GM21360 (cell line): ENCODE measurements around the gene LCN9.
"Not testable (repeated sequence)": the region's sequence is repeated elsewhere in the genome, so short reads cannot be mapped to it uniquely, and the experiment has no call there.

Source experiments
- ATAC-seq: cut with Tn5 transposase; IDR thresholded peaks from one replicate; pipeline ENCODE4 v1.9.1; 2021; ENCODE audit warnings: mild to moderate bottlenecking, moderate library complexity; ENCODE audit not compliant: unreplicated experiment

LCN9 gene, protein sequence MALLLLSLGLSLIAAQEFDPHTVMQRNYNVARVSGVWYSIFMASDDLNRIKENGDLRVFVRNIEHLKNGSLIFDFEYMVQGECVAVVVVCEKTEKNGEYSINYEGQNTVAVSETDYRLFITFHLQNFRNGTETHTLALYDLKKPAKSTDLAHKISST

DNA sequence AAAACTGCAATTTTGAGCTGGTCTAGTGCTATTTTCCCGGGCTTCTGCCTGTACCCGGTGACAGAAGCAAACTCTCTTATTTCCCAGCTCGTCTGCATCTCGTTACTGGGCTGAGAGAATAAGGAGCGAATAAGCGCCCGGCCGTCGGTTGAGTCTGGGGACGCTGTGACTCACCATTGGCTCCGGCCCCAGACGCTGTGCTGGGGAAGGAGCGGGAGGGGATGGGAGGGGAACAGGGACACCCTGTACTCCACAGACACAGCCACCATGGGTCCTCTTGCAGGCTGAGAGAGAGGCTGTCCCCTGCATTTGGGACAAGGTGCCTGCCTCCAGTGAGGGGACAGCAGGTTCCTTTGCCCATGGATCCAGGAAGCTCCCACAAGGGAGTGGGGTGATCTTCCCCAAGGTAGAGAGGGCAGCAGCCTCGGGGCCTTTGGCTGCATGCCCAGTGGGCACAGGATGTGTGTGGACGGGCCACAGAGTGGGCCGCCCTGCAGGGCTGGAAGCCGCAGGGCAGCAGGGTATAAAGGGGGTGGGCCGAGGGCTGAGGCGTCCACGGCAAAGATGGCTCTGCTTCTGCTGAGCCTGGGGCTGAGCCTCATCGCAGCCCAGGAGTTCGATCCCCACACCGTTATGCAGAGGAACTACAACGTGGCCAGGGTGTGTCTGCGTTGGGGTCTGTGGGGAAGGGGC is at the start of gene LCN9:
TSS of gene LCN9 (plus strand) at position 552 of the 693 bp plus-strand sequence. CDS start at position 565, 13 bp downstream.
- ATAC-seq = no peak

DNA sequence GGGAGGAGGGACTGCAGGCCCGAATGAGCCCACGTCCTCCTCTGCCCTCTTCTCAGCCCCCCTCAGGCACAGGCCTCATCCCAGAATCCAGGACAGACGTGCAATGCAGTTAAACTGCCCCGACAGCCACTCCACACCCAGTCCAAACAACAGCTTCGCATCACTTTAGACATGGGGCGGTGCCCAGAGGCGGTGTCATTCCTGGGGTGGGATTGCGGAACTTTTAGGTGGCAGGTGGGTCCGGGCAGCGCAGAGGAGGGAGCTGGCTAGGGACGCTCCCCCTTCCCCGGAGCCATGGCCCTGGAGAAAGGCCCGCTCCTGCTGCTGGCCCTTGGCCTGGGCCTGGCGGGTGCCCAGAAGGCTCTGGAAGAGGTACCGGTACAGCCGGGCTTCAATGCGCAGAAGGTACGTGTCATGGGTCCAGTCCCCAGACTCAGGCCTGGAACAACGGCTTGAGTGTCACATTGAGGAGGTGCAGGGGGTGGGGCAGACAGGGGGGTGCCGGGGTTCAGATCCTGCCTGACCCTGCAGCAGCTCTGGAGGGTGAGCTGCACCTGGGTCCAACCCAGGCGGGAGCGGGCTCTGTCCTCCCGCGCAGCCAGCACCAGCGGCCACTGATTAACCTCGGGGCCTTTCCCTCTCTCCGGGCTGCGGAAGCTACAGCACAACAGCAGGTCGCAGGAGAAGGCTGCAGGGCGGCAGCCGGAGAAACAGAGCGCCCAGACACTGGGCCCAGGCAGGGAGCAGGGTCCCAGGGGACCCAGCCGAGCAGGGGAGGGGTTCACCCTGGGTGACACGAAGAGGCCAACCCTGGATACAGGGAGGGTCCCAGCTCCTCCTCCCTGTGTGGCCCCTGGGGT is 48.9 kb upstream of the LCN9 start:
- ATAC-seq = no peak

DNA sequence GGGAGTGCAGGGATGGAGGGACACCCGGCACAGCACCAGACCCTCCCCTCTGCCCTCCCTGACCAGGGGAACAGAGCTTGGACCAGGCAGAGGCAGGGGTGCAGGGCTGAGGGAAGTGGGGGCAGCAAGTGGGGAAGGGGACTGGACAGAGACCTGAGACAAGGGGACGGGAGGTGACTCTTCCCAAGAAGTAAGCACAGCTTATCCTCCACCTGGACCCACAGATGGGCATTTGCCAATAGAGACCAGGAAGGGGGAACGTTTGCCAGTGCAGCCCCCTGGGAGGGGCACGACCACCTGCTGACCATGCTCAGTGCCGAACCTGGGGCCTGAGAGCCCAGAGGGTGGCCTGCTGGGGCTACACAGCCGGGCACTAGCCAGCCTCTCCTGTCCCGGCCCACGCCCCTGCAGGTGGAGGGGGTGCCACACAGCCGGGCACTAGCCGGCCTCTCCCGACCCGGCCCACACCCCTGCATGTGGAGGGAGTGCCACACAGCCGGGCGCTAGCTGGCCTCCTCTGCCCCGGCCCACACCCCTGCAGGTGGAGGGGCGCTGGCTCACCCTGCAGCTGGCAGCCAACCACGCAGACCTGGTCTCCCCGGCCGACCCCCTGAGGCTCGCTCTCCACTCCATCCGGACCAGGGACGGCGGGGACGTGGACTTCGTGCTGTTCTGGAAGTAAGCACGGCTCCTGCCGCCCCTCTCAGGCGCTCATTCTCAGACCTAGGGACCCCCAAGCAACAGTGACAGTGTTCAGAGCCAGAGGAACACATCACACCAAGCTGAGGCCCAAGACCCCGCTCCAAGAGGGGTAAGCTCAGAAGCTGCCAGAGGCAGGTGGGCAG is 48.1 kb upstream of the LCN9 start:
- no peak for ATAC-seq

DNA sequence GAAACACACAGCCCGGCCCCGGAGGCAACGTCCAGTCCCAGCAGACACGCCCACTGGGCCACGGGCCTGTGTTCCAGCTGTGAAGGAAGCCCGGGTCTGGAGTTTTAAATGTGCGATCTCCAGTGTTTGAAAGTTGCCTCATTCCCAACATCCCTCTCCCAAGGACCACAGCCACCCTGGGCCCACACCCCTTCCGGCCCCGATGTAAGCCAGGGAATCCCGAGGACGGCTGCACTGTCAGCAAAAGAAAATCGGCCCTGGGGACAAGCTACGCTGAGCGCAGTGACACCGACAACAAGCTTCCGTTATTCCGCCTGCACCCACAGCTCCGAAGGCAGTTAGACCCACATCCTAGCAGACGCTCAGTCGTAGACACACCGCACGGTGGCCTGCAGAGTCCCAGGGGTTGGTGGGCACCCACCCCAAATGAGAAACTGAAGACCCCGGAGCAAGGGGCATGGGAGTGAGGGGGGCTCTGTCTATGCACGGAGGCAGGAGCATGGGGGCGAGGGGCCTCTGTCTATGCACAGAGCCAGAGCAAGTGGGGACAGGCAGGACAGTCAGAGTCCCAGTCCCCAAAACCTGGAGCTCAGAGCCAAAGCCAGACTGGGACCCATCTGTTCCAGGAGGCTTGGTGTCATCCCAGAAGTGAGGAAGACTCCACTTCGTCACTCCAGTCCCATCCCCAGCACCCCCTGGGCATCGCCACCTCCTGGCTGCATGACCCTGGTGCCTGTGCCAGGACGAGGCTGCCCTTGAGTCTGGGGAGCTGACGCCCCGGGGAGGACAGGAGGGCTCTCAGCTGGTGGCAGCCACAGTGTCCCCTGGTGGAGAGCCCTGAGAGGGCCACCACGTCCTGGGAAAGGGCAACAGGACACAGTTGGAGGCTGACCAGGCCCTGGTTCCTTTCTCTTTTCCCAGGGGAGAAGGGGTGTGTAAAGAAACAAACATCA is 47.2 kb upstream of the LCN9 start:
- no peak for ATAC-seq

DNA sequence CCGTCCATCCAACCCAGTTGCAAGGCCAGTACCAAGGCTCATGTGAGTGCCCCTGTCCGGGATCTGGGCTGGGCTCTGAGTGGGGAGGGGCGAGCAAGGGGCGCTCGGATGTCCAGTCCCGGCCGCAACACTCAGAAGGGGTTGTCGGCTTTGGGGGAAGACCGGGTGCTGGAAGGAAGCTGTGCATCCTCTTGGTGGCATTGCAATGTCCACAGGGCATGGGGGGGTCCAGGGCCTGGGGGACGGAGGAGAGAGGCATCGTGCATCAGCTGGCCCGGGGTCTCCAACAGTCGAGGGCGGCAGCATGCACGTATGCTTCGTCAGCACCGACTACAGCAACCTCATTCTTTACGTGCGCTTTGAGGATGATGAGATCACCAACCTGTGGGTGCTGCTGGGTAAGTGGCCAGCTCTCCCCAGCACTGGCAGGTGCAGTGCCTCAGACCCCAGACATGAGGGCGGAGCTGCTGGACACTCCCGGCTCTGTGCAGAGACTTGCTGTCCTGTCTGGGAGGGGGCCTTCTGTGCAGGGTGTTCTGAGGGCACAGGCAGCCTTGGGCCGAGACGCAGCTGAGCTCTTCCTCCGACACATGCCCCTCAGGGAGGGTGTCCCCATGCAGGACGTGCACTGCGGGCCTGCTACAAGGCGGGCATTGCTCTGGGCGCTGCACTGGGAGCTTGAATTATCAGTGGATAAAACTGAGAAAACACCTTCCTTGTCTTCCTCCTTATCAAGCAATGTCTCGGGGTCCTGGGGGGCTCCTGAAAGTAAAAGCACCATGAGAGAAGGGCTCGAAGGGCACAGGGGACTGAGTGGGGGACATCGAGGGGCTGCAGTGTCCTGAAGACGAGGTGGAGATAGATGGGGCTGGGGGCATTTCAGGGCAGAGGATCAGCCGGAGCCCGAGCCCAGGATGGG is 46.2 kb upstream of the LCN9 start:
- no peak for ATAC-seq

DNA sequence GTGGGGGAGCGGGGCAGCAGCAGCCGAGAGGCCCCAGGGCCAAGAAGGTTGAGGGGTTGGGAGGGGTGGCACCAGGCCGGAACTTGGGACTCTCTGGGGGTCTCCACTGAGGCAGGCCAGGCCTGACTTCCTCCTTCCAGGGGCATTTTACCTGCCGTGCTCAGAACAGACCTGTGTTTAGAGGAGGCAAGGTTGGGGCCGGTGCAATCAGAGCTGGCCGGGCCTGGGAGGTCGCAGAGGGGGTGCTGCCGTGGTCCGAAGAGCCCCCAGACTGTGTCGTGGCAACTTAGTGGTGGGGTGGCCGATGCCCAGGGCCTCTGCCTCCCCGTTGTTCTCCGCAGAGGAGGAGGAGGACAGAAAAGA is 45.6 kb upstream of the LCN9 start:
- ATAC-seq = no peak

DNA sequence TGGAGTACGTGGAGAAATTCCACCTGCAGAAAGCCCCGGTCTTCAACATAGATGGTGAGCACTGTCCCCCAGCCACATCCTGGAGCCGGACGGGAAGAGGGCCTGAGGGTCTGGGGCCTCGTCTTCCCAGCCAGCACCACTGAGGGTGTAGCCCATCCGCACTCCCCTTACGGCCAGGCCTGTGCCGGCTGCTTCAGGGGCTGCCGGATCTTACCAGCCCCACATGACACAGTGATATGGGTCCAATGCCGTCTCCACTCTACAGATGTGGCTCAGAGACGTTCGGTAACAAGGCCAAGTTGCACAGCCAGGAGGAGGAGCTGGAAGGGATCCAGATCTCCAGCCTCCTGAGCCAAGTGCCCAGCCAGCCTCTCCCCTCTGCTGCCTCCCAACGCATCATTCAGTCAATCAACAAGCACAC is 45.1 kb upstream of the LCN9 start:
- ATAC-seq = no peak

DNA sequence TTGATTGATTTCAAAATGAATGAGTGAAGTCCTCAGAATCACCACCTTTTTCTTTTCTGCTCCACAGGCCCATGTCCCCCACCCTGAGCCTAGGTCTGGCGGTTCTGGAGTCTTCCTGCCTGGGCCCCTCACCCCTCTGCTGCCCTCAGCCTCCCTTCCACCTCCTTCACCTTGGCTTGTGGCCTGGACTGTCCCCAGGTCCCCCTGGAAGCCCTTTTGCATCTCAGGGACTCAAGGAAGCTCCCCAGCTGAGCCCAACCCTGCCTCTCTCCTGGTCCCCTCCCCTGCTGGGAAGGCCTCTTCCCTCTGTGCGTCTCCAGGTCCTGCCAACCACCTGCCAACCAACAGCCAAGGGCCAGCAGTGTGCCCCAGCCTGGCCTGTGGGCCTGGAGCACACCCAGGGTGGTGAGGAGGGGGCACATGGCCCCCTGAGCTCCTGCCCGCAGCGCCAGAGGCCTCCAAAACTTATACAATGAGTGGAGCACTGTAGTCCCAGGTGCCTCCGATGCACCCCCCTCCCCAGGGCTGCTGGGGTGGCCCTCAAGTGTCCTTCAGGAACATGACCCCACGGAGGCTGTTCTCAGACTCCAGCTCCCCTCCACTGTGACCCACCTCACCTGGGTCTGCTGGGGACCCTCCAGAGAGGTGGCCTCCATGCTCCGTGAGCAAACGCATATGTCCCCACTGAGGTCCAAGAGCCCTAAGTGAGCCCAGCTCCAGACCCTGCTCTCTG is 44.1 kb upstream of the LCN9 start:
- ATAC-seq = no peak

DNA sequence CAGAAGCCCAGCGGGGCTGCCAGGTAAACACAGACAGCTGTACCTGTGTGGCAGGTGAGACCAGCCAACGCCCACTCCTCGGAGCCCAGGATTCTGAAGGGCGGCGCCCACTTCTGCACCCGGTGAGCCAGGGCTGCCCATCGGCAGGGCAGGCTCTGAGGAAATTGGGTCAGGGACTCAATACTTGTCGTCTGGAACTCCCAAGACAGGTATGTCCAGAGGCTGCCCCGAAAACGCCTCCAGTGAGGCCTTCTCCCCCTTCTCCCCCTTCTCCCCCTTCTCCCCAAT is 43.6 kb upstream of the LCN9 start:
- no peak for ATAC-seq

DNA sequence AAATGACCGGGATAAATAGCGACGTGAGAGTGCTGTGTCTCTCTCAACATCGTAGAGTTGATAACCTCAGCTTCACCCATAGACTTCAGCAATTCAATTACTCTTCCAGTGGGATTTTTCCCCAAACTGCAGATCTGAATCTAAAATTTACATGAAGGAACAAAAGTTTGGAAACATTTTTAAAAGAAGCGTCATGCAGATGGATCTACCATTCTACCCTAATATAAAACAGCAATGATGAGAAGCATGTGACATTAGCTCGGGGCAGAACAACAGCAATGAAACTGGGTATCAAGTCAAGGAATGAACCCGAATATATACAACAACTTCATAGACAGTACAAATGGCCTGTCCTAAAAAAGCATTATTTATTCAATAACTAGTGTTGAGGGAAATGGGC is 42.6 kb upstream of the LCN9 start:
- no peak for ATAC-seq

DNA sequence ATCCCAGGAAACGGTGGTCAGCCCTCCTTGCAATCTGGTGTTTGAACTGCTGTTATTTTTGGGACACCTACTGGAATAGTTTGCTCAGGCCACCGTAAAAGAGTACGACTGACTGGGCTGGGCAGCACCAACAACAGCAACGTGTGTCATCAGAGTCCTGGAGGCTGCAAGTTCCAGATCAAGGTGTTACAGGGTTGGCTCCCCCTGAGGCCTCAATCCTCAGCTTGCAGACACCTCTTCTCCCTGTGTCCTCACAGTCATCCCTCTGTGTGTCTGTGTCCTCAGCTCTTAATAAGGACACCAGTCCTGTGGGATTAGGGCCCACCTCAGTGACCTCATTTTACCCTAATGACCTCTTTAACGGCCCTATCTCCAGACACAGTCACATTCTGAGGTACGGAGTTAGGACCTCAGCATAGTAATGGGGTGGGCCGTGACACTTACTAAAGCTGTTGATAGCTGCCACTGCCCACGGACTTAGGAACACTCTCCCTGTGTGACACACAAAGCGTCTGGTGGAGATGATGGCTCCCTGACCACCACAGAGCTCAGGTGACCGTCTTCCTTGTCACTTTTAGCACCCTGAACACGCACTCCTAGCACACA is 40.6 kb upstream of the LCN9 start:
- no peak for ATAC-seq

DNA sequence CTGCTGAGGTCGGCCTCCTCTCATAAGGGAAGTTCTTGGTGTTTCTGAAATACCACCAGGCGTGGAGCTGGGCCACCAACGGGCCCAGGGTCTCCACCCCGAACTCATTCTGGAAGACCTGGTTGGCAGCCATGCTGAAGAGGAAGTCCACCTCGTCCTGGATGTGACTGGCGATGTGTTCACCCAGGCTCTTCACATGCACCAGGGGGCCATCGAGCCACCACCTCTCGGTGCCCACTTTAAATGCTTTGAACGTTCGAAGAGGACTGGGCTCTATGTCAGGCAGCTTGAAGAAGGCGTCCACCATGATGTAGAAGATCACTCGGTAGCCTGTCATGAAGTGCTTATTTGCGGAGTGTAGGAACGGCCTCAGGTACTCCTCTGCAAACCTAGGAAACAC is 38.8 kb upstream of the LCN9 start:
- ATAC-seq = no peak

DNA sequence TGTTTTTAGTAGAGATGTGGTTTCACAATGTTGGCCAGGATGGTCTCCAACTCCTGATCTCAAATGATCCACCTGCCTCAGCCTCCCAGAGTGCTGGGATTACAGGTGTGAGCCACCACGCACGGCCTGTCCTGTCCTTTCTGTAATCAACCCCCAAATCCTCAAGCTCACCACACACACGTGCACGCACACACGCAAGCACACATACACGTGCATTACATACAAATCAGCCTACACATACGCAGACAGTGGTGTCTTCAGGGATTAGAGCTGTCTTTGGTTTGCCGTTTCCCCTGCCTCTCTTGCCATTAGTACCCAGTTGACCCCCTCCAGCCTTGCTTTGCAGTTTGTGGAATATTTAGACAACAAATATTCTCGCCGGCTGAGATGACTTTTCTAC is 30.3 kb upstream of the LCN9 start:
- ATAC-seq = no peak

DNA sequence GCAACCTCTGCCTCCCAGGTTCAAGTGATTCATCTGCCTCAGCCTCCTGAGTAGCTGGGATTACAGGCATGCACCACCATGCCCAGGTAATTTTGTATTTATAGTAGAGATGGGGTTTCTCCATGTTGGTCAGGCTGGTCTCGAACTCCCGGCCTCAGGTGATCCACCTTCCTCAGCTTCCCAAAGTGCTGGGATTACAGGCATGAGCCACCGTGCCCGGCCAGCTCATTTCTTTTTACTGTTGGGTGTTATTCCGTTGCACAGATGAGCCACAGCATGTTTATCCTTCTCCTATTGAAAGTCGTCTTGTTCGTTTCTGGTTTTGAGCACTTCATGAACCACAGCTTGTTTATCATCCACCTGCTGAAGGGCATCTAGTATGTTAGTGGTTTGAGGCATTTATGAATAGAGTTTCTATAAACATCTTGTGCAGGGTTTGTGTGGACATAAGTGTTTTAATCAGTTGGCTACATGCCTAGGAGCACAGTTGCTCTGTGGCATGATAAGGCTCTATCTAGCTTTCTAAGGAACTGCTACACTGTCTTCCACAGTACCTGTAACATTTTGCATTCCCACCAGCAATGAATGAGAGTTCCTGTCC is 26.1 kb upstream of the LCN9 start:
- ATAC-seq = not testable (repeated sequence)

DNA sequence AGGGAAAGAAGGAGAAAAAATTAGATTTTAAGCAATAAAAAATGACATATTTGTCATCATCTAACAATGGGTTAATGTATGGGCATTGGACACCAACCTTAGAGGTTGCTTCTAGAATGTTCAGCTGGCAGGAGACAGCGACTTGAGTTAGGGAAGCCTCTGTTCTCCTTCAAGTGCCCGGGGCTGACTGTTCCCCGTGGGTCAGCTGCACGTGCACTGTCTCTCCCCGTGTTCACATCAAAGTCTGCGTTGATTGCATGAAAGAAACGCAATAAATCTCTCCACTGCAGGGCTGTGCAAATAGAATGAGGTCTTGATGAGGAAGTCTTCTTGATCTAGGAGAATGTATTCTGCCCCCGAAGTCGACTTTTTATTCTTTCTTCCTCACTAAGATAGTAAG is 23.9 kb upstream of the LCN9 start, which contains the start of gene GLT6D1:
TSS of gene GLT6D1 (minus strand) at position 345 of the 400 bp plus-strand sequence. CDS start 353 bp downstream, outside the sequence.
- ATAC-seq = no peak

DNA sequence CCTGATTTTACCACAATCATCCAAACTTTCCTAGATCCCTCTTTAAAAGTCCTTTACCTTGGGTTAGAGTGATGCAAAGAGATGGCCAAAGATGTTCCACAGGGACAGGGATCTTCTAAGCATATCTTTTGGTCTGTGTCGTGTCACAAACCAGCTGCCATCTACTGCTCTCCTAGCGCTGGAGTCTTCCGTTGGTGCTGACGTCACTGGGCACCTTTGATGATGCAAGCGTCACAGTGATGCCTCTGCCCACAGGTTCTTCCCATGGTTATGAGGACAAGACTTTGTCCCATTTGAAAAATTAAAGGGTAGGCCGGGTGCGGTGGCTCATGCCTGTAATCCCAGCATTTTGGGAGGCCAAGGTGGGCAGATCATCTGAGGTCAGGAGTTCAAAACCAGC is 22.1 kb upstream of the LCN9 start:
- no peak for ATAC-seq

DNA sequence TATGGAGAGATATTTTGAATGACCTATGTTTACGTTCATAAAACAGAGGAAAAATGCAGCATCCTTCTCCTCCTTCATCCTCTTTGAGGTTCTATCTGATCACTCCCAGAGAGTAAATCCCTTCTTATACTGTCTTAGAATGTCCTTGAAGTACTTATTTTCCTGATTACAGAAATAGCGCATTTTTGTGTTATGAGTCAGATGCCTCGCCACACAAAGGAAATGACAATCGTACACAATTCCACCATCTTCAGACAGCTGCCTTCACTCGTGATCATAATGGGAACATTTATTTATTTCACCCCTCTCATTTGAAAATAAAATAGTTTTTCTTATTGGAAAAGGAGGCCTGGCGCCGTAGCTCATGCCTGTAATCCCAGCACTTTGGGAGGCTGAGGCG is 21.4 kb upstream of the LCN9 start:
- no peak for ATAC-seq
